GM19239 (cell line): ENCODE results near the gene BOD1L1.
A peak's percentile ranks its signal among the peaks of the same experiment; 100 is the strongest.

Source experiments
- DNase-seq: peaks from one replicate; pipeline ENCODE4 v3.0.0; 2011; ENCODE audit warnings: low spot score; ENCODE audit not compliant: insufficient read length
- FAIRE-seq: peaks from 2 replicates; lab custom pipeline; 2011; peaks lifted over from hg19 to GRCh38; lab: Jason Lieb, UNC

Gene BOD1L1

DNA sequence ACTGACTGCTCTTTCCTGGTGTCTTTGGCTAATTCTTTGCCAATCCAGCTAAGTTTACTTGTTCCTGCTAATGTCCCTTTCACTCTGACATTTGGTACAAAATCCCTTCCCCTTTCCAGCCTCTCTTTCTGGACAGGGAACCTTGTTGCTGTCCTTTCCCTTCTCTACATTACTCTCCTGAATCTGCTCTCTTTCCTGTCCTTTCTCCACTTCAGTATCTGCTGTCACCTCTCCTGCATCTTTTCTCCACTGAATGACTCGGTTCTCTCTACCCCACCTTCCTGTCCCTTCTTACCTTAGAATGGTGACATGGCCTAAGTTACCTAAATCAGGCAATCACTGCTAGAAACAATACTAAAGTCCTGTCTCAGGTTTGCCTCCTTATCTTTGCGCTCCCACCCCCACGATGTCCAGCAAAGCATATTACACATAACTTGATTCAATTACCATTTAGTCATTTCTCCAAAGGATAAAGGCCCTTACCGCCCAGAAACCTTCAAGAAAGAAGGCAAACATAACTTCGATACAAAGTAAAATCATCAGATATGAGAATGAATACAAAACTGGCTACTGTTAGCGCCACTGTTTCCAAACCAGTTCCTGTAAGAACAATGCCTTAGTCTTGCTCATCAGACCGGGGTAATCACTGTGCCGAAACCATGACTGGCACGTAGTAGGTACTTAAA, 890 bp downstream of the BOD1L1 start:
- DNase-seq, result no peak
- FAIRE-seq, result peak; percentile 21

DNA sequence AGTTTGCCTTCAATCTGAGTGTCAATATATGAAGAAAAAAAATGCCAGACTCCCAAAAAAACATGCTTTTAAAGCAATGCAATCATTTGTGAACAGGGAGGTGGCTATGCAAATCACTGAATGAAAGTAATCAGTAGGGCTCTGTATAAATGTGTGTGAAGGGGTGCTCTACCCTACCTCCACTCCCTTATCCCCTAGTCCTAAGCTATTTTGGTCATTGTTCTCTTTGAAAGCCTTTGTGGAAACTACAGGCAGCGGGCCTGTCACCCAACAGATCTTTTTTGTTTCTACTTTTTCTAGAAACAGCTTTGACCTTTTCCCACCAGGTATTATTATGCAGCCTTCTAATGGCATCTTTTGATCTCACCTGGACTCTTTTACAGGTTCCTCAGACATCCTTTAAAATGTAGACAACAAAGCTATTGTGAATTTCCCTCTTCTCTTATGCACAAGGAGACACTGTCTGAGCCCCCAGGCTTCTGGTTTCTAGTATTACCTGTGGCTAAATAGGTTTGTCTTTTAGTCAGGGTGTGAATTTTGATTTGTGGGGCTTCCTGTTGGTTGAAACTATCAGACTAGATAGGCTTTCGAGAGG, 9.2 kb downstream of the BOD1L1 start:
- no peak for FAIRE-seq
- no peak for DNase-seq

DNA sequence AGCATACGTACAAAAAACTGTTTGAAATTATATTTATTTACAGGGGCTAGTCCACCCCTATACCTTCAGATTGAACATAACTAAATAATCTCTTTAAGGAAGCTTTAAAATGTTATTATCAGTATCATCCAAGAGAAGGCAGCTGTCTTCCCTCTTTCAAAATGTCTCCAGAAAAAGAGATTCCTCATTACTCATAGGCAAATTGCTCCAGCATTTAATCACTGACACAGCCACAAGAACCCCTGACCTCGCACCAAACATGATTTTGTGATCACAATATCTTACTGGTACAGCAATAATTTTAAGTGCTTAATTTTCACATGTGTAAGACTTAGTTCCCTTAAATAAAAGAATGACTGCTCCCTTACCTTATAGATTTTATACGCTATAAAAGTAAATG, 9.7 kb downstream of the BOD1L1 start:
- no peak for FAIRE-seq
- DNase-seq, result no peak

DNA sequence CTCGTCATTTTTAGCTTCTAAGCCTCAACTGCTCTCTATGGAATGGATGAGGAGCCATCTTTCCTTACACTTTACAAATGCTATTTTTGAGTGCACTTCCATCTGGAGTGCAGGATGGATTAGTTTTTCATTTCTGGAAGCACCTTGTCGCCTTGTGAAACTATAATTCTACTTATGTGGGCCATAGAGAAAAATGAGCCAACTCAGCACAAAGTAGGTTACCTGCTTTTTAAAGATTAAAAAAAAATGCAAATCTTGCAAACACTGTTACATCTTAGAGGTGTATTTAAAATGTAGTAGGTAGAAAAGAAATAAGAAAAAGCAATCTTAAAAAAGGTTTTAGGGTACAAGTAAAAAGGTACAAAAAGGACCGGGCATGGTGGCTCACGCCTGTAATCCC, 10.9 kb downstream of the BOD1L1 start:
- FAIRE-seq (no peak), DNase-seq (no peak)

DNA sequence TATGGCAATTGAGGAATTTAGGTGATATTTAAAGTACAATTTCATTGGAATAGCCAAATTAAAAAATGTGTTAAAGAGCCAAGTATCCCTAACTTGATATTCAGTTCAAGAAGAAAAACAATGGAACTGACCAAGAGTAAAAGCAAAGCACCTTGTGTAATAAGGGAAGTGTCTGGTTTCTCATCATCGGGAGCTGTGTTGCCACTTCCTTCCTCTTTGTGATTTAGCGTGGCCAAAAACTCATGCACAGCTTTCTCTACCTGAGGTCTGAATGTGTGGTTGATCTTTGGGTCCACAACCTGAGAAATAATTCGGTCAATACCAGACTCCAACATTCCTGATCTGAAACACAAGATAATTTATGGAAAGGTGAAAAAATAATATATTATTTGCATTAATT, 12.4 kb downstream of the BOD1L1 start:
- FAIRE-seq, result peak; percentile 87

DNA sequence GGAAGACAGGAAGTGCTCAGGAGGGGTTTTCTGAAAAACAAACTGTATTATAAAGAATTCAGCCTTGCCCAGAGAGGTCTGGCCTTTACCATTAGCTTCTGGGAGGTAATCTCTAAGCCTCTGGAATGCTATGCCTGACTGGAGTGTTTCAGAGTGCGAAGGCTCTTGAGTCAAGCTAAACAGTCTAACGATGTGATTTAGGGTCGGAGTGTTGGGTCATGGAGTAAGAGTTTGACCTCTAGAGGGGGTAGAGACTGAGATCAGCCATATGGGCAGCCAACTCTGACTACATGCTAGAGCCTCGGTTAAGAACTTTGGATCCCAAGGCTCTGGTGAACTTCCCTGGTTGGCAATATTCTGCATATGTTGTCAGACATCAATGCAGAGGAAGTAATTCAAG, 15.0 kb downstream of the BOD1L1 start:
- FAIRE-seq, result no peak
- DNase-seq, result no peak

More for the DNA sequence above, 12.4 kb downstream of the BOD1L1 start:
- DNase-seq, result no peak

DNA sequence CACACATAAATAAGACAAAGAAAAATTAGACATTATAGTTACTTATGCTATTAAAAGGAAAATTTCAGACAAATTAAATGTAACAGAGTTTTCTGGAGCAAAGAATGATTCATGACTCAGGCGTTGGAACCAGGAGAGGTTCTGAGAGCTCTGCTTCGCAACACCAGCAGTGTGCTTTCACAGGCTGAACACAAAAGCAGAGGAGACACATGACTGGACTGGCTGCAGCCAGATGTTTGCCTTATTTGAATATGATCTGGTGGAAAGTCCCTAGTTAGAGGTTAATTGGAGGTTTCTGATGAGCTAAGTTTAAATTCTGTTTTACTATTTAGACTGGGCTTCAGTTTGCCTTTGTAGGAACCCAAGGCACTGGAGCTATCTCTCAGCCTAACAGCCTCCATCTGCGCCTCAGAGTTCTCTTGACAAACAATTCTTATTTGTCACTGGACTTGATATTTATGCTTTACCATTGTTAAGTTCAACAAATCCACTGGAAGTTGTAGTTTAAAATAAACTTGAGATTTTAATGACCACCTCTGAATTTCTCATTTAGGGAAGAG, 16.2 kb downstream of the BOD1L1 start:
- FAIRE-seq, result peak; percentile 91
- peak; percentile 21 for DNase-seq

DNA sequence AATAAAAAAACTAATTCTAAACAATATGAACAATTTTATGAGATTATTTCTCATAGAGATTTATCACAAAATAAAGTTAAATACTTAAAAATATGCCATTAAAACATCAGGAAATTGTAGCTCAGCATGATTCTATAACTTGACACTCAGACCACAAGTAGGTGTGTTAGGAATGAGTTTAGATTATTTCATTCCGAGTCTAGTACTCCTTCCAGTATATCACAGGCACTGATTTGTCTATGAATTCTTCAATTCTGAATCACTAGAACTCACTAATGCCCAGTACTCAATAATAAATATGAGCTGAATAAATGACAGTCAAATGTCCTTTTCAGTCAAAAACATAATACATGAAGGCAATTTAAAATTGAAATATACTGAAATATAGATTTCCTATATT, 22.2 kb downstream of the BOD1L1 start:
- FAIRE-seq (no peak), DNase-seq (no peak)

DNA sequence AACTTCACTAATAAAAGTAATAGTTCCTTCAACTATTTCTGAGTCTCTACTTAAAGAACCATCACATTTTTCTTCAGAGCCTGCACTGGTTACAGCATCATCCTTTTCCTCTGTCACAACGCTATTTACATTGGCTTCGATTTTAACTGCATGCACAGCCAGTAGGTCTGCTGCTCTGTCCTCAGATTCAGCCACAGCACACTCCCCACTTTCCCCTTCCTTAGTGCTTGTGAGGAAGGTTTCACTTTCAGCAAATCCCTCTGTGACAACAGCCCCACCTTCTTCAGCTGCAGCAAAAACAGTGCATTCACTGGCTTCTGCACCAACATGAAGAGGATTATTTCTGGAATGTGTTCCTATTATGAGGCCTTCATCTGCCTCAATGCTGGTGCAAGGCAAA, 25.7 kb downstream of the BOD1L1 start:
- DNase-seq (no peak), FAIRE-seq (peak; percentile 44)

DNA sequence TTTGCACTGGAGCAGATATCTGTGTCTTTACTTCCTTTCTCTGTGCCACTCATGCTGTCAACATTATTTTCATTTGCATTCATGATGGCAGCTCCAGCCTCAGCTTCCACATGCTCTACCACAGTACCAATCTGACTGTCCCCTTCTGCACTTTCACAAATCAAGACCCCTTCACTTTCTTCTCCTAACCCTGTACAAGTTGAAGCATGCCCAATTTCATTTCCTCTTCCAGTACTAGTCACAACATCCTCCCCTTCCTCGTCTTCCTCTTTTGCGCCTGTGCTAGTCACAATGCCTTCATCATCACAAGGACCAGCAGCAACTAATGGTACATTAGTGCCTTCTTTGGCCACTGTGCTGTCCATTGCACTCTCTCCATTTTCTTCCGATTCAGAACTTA, 26.5 kb downstream of the BOD1L1 start:
- FAIRE-seq (no peak), DNase-seq (no peak)

DNA sequence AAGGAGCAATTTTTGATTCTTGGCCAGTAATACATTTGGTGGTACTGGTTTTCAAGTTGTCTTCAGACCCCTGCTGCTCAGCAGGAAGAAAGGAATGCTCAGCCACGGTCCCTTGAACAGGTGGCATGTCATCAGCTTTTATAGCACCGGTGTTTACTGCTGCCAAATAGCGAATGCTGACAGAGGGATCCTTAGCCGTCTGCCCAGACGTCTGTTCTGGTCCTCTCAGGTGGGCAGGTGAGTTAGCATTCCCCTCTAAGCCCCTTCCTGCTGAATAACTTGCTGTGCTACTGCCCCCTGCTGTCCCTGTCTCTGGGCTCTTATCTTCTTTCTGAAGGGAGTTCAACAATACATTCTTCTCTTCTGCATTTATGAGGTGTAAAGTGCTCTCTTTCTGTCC, 28.4 kb downstream of the BOD1L1 start:
- FAIRE-seq, result no peak
- DNase-seq, result no peak

DNA sequence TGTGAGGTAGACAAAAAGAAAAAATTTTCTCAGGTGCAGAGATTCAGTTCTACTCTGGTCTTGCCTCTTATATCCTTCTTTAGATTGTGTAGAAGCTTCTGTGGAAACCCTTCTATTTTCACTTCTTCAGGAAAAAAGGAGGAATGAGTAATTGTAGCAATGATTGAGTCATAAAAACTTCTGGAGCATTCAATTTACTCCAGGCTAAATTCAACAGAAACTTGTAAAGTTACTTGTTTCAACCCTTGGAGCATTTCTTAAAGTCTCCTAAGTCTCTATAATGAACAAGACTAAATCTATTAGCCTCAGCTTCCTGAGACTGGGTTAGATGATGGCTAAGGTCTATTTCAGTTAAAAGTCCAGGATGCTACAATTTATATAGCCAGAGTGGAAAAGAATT, 29.9 kb downstream of the BOD1L1 start:
- DNase-seq (no peak), FAIRE-seq (no peak)

DNA sequence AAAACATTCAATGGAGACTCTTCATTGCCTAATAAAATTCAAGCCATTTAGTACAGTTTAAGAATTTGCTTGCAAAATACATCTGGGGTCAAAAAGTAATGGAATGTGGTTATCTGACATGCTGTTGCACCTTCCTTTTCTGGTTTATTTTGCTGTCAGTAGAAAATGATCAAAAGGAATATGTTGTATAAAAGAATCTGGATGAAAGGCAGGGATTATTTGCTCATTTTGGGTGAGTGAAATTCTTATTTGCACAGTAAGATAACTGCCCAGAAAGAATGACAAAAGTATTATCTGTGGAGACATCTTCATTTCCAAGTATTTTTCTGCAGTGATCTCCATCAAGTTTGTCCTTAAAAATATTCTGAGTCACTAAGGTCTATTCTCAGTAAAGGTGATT, 30.4 kb downstream of the BOD1L1 start:
- DNase-seq (no peak), FAIRE-seq (no peak)

DNA sequence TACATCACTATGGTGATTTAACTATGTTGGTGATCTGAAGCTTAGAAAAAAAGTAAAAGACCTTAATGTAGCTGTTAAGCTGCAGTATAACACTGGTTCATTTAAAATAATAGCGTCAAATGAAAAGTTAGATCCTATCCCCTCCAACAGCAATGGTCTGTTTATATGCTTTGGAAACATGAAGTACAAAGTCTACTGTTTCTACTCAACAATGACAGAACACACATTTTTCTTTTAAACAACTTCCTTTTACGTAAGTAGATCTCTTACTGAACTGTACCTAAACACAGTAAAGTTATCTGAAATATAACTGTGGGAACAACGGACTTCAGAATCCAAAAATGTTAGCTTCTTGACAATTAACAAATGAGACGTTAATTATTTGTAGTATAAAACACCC, 35.3 kb downstream of the BOD1L1 start:
- FAIRE-seq, result no peak
- DNase-seq, result no peak

DNA sequence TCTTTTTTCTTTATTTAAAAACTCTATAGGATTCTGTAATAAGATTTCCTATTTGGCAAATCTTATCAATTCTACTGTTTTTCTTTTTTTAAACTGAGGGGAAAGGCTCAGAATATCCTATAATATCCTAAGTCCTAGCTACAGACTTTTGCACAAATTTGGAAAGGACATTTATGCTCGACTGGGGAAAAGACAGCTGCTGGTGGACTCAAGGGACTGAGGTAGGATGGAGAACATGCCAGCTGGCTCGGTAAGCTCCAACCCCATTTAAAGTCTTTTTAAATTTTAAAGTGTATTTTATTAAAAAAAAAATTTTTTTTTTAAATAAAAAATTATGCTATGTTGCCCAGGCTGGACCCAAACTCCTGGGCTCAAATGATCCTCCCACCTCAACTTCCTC, 36.8 kb downstream of the BOD1L1 start:
- no peak for FAIRE-seq
- DNase-seq, result no peak

DNA sequence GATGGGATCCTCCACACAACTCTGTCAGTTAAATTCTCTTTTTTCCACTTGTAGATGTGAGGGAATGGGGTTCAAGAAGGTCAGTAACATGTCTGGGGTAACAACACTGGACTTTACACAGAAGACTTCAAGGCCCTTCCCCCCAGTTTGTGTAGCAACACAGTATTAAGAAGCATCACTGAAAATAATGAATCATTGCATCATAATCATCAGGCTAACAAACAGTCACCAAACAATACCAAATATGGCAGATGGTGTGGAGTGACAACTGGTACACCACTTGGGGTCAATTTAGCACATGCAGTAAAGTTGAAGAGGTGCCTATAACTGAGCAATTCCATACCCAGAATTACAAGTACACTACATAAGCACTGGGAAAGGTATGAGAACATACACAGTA, 38.6 kb downstream of the BOD1L1 start:
- DNase-seq (no peak), FAIRE-seq (no peak)

DNA sequence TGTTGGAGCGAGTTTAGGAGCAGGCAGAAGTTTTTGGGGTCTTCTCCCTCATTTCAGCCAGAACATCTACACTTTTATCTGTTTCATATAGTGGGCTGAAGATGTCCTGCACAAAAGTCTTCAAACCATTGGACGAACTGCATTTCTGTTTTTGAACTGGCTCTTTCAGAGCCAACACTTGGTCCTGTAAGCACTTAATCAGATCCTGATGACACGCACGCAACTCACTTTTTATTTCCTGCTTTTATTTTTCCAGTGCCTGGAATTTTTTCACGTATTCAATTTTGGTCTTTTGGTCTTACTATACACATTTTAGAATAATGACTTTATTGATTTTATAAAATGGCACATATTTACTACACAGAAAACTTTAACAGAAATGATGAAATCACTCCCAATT, 43.0 kb downstream of the BOD1L1 start:
- no peak for FAIRE-seq
- no peak for DNase-seq

DNA sequence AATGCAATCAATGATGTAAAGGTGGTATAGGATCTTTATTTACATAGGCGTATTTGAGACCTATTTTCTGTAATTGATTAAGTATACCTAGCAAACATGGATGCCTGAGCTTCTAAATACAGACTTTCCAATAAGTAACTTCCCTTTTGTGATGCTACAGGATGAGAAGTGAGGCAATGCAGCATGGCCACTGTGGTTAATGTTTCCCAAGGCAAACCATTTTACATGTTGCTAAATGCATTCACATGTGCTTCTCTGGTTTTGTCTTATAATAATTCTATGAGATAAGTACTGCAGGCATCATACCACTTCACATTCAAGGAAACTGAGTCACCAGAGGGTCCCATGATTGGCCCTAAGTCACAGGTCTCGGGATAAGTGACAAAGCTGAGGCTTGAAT, 47.5 kb downstream of the BOD1L1 start:
- no peak for FAIRE-seq
- no peak for DNase-seq

DNA sequence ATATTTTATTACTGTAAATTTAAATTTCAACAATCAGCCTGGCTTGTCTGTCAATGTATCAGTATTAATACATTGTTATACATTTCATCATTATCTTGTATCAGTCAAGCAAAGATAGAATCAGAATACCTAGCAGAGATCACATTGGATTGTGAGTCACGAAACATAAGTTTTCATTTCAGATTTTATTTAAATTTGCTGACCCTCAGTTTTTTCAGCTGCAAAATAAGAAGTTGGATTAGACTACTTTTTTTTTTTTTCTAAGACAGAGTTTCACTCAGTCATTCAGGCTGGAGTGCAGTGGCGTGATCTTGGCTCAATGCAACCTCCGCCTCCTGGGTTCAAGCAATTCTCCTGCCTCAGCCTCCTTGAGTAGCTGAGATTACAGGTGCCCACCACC, 49.9 kb downstream of the BOD1L1 start:
- DNase-seq (no peak), FAIRE-seq (no peak)

DNA sequence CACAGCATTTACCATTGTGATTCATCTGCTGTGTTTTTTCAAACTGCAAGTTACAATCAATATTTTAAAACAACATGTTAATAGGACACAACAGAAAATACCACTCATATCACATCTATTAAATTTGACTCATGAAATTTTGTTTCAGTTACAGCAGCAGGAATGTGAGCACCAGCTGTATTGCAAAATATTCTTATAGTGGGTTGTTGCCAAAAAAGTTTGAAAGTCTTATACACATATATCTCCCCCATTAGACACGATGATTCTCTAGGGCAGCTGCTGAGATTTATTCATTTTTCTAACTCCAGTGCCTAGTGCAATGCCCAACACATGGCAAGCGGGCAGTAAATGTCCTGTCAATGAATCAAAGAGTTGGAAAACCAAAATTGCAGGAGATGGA, 56.6 kb downstream of the BOD1L1 start:
- FAIRE-seq (no peak), DNase-seq (no peak)

DNA sequence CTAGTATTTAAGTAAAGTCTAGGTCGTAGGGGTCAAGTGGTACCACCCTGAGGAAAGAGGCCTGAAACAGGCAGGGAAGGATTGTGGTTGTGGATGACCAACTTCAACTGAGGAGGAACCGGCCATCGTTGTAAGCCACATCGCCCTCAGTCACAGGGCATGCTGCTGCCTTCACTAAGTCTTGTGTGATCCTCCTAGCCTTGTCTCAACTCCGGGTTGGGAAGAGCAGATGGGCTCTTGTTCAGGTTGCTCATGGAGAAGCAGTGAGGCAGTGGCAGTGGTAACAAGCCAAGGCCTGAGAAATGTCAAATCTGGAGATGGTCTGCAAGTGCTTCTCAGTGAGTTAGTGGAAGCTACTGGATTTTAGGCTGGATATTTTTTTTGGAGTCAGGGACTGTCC, 60.4 kb downstream of the BOD1L1 start:
- FAIRE-seq, result no peak

DNA sequence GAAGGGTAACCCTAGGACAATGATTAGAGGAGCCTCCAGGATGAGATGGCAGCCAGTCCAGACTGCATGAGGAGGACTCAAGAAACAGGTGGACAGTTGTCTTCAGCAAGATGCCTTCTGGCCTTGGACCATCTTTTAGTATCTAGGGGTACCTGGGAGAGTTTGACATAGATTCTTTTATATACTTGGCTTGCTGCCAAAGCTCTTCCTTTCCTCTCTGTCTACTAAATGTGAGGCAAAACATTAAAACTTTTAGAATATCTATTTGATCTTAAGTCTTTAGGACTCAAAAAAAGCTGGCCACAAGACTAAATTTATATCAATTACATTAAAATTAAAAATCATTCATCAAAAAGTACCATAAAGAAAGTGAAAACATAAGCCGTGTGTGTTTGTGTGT, 64.6 kb downstream of the BOD1L1 start:
- DNase-seq, result no peak
- no peak for FAIRE-seq

More for the DNA sequence above, 60.4 kb downstream of the BOD1L1 start:
- DNase-seq, result no peak
